Measurements from ENCODE around the gene DGKZ.

GRCh38 chr11:46332568-46333393 lies 14.5 kb upstream of the DGKZ start:
- TF ChIP-seq CTCF (IDR thresholded peaks at IDR 0.05; ENCODE audit: low read length) (no peak), EZH2 (optimal IDR thresholded peaks at IDR 0.05; ENCODE audit: low read depth, low read length) (peak; percentile 80), EZH2phosphoT487 (IDR thresholded peaks at IDR 0.05; ENCODE audit: low read length) (no peak)
